IMR-90 (cell line): ENCODE results near the gene PBXIP1. TPM values are rescaled to one million over a fixed set of nuclear protein-coding genes. Genes with fewer than 3 reads are reported as not detected.

ENCODE experiments used
- ATAC-seq: fragments of 200-7000 bp; cut with Tn5 transposase; 2 replicates; pipeline ENCODE4 v1.9.1; 2020; ENCODE audit warnings: low read depth, mild to moderate bottlenecking, moderate library complexity
- BruUV-seq: library from RNA; stranded (reverse); fragments of 400-500 nt; replicated peaks from 2 replicates; lab custom pipeline; 2021; lab: Mats Ljungman, UMichigan
- CTCF ChIA-PET: fragments of 300-600 bp; formaldehyde crosslinking; extraction: SDS; loops from one replicate; lab custom pipeline; 2021; ENCODE audit warnings: antibody characterized with exemption; lab: Yijun Ruan, JAX
- POLR2A ChIA-PET: fragments of 300-600 bp; sonication (Branson Sonifier 250); formaldehyde crosslinking; loops from one replicate; lab custom pipeline; 2022; ENCODE audit warnings: antibody characterized with exemption; ENCODE audit not compliant: unreplicated experiment; lab: Charles Lee
- DNase-seq: peaks from one replicate; pipeline ENCODE4 v3.0.0; 2013
- H2AFZ ChIP-seq: replicated peaks from 2 replicates; pipeline ENCODE3; 2013; ENCODE audit warnings: low read length, mild to moderate bottlenecking; ENCODE audit not compliant: poor library complexity
- H2AK5ac ChIP-seq: 2 replicates; pipeline ENCODE4 v1.6.1; 2013; ENCODE audit warnings: low read depth, low read length, inconsistent platforms
- H2AK9ac ChIP-seq: replicated peaks from 2 replicates; pipeline ENCODE3; 2013; ENCODE audit warnings: mild to moderate bottlenecking, low read depth, low read length, moderate library complexity; ENCODE audit not compliant: poor library complexity
- H2BK120ac ChIP-seq: 2 replicates; pipeline ENCODE4 v1.6.1; 2013; ENCODE audit warnings: low read depth, low read length, inconsistent platforms
- H2BK15ac ChIP-seq: 3 replicates; pipeline ENCODE4 v1.6.1; 2013; ENCODE audit warnings: low read depth, low read length, inconsistent platforms
- H2BK20ac ChIP-seq: 2 replicates; pipeline ENCODE4 v1.6.1; 2013; ENCODE audit warnings: low read depth, mild to moderate bottlenecking, inconsistent platforms, low read length, moderate library complexity
- H2BK5ac ChIP-seq: 2 replicates; pipeline ENCODE4 v1.6.1; 2013; ENCODE audit warnings: mild to moderate bottlenecking, low read depth, low read length, inconsistent platforms; ENCODE audit not compliant: poor library complexity, severe bottlenecking
- H3K14ac ChIP-seq: replicated peaks from 2 replicates; pipeline ENCODE4 v1.6.1; 2013; ENCODE audit warnings: low read depth, low read length, inconsistent platforms
- H3K18ac ChIP-seq: 2 replicates; pipeline ENCODE4 v1.6.1; 2013; ENCODE audit warnings: low read depth, low read length, control low read depth
- H3K23ac ChIP-seq: 2 replicates; pipeline ENCODE4 v1.6.1; 2013; ENCODE audit warnings: low read depth, low read length, inconsistent platforms
- H3K27ac ChIP-seq: 2 replicates; pipeline ENCODE4 v1.5.1; 2013; ENCODE audit warnings: mild to moderate bottlenecking, control low read depth, low read length; ENCODE audit not compliant: insufficient read depth
- H3K27me3 ChIP-seq: 2 replicates; pipeline ENCODE4 v1.6.1; 2013; ENCODE audit warnings: low read length; ENCODE audit not compliant: control insufficient read depth, insufficient read depth
- H3K36me3 ChIP-seq: 2 replicates; pipeline ENCODE4 v1.6.1; 2013; ENCODE audit warnings: low read length, mixed read lengths; ENCODE audit not compliant: control insufficient read depth, insufficient read depth
- H3K4ac ChIP-seq: 2 replicates; pipeline ENCODE4 v1.6.1; 2013; ENCODE audit warnings: low read depth, low read length, inconsistent platforms
- H3K4me1 ChIP-seq: 2 replicates; pipeline ENCODE4 v1.6.1; 2013; ENCODE audit warnings: low read length, mixed read lengths; ENCODE audit not compliant: control insufficient read depth, insufficient read depth
- H3K4me2 ChIP-seq: 2 replicates; pipeline ENCODE4 v1.6.1; 2013; ENCODE audit warnings: low read depth, mild to moderate bottlenecking, control low read depth, low read length, moderate library complexity
- H3K4me3 ChIP-seq: 2 replicates; pipeline ENCODE4 v1.5.1; 2013; ENCODE audit warnings: low read depth, mild to moderate bottlenecking, control low read depth, low read length, moderate library complexity; ENCODE audit not compliant: insufficient read depth
- H3K56ac ChIP-seq: 2 replicates; pipeline ENCODE4 v1.6.1; 2013; ENCODE audit warnings: low read length, inconsistent platforms; ENCODE audit not compliant: insufficient read depth; ENCODE audit errors: extremely low read depth
- H3K79me1 ChIP-seq, 2 experiments: 2 replicates each; pipeline ENCODE4 v1.6.1; 2013; ENCODE audit warnings: low read length in 2 of 2, inconsistent platforms in 1 of 2, low read depth in 1 of 2
- H3K9ac ChIP-seq: 2 replicates; pipeline ENCODE4 v1.6.1; 2013; ENCODE audit warnings: low read depth, low read length, control low read depth
- H3K9me1 ChIP-seq: 2 replicates; pipeline ENCODE4 v1.6.1; 2013; ENCODE audit warnings: low read length, inconsistent platforms; ENCODE audit not compliant: insufficient read depth
- H3K9me3 ChIP-seq: 2 replicates; pipeline ENCODE4 v1.6.1; 2013; ENCODE audit warnings: low read length; ENCODE audit not compliant: control insufficient read depth, insufficient read depth
- H4K20me1 ChIP-seq: 2 replicates; pipeline ENCODE4 v1.6.1; 2013; ENCODE audit warnings: low read length, inconsistent platforms; ENCODE audit not compliant: insufficient read depth
- H4K5ac ChIP-seq: 2 replicates; pipeline ENCODE4 v1.6.1; 2013; ENCODE audit warnings: mild to moderate bottlenecking, low read depth, low read length, control low read depth
- H4K8ac ChIP-seq, 2 experiments: 2 replicates each; pipeline ENCODE4 v1.6.1; 2013; ENCODE audit warnings: low read depth in 2 of 2, low read length in 2 of 2, control low read depth in 1 of 2, inconsistent platforms in 1 of 2
- H4K91ac ChIP-seq: 2 replicates; pipeline ENCODE4 v1.6.1; 2013; ENCODE audit warnings: low read depth, low read length, inconsistent platforms; ENCODE audit not compliant: insufficient read depth
- CEBPB ChIP-seq: IDR thresholded peaks from 2 replicates; pipeline ENCODE4 v1.6.1; 2012; ENCODE audit warnings: low read depth, low read length, improper control_type of control experiment
- CHD1 ChIP-seq: IDR thresholded peaks from 2 replicates; pipeline ENCODE4 v1.6.1; 2012; ENCODE audit warnings: low read depth, low read length, improper control_type of control experiment
- FOS ChIP-seq: fragments of 150-350 bp; IDR thresholded peaks from 2 replicates; pipeline ENCODE4 v1.6.1; 2016; ENCODE audit warnings: low read depth, low read length
- NFE2L2 ChIP-seq: fragments of 150-350 bp; IDR thresholded peaks from 2 replicates; pipeline ENCODE4 v1.6.1; 2016; ENCODE audit warnings: low read depth, mild to moderate bottlenecking, low read length
- RAD21 ChIP-seq: IDR thresholded peaks from 2 replicates; pipeline ENCODE4 v1.6.1; 2012; ENCODE audit warnings: low read length, improper control_type of control experiment
- RCOR1 ChIP-seq: IDR thresholded peaks from 2 replicates; pipeline ENCODE4 v1.6.1; 2012; ENCODE audit warnings: mild to moderate bottlenecking, low read length, improper control_type of control experiment; ENCODE audit not compliant: insufficient replicate concordance
- WGBS, 2 experiments: methylation state at CpG; one replicate each; pipeline versions ENCODE4 v1.1.5 to v1.1.7; 2013; ENCODE audit warnings: missing lambda C conversion rate in 2 of 2; ENCODE audit not compliant: insufficient read length in 1 of 2; ENCODE audit errors: extremely low coverage in 2 of 2; 5-methylcytosine and 5-hydroxymethylcytosine counted together
- dilution Hi-C: fragments of 300-500 bp; cut with HindIII; formaldehyde crosslinking; loops from one replicate; pipeline ENCODE4 v1.14.3; 2018; ENCODE audit warnings: low sequenced_read_pairs; ENCODE audit not compliant: unreplicated experiment
- in situ Hi-C: fragments of 300-500 bp; cut with MboI; formaldehyde crosslinking; loops from 3 replicates; pipeline ENCODE4 v1.14.3; 2019; ENCODE audit warnings: low sequenced_read_pairs, inconsistent platforms, mixed read lengths
- intact Hi-C: fragments of 100-400 bp; cut with micrococcal nuclease; formaldehyde crosslinking; loops from 2 replicates; pipeline ENCODE4 v1.10.0; 2022
- polyA plus RNA-seq, 3 experiments: library from polyadenylated mRNA; depleted of rRNA; stranded (reverse); fragments of >200 nt; gene quantifications; 2 replicates each; pipeline ENCODE4 v1.2.3, GENCODE V29; 2012; ENCODE audit warnings: low replicate concordance in 1 of 3
- total RNA-seq: library from RNA; depleted of rRNA; stranded (reverse); fragments of >200 nt; gene quantifications from 2 replicates; pipeline ENCODE4 v1.2.3, GENCODE V29; 2012
- TF ChIP-seq, protein P1 (sequence below): conservative IDR thresholded peaks from 2 replicates; pipeline ENCODE4 v1.5.1; 2012; ENCODE audit warnings: mild to moderate bottlenecking, low read depth, low read length, improper control_type of control experiment
- TF ChIP-seq, protein P2 (sequence below): fragments of 150-350 bp; IDR thresholded peaks from 2 replicates; pipeline ENCODE4 v1.6.1; 2016; ENCODE audit warnings: low read depth, mild to moderate bottlenecking, low read length, moderate library complexity, borderline replicate concordance

PBXIP1 gene
- total and polyA plus RNA-seq, 2 of the 4 experiments (the other 2 are of a cell fraction) = 28.3 to 44.2 TPM

- intact Hi-C loops (no loop called here), dilution Hi-C loops (no loop called here), in situ Hi-C loops (no loop called here)
- H4K5ac ChIP-seq = no peak overlapping the region
- CTCF ChIA-PET = no interaction called here
- H2BK20ac ChIP-seq = no peak overlapping the region
- POLR2A ChIA-PET = no interaction called here
- H2AK5ac ChIP-seq = no peak overlapping the region
- H2BK15ac ChIP-seq = no peak overlapping the region
- no peak overlapping the region for H3K56ac ChIP-seq
- WGBS, 2 experiments = 90% methylated on average over 5 of the region's 17 CpGs; no CpG with 5 or more reads in 1 of the 2 experiments
- H2AK9ac ChIP-seq = no peak overlapping the region
- H2BK120ac ChIP-seq = no peak overlapping the region
- no peak overlapping the region for H4K91ac ChIP-seq
- no peaks in the 10 kb centered on the region for H3K9me3 ChIP-seq
- H3K36me3 ChIP-seq = peaks cover 28% of the 10 kb centered on the region
- ATAC-seq = no peak
- H2AFZ ChIP-seq = no peak overlapping the region
- no peak overlapping the region for H3K23ac ChIP-seq
- H2BK5ac ChIP-seq = no peak overlapping the region
- peaks cover 26 to 63% of the 10 kb centered on the region in 2 experiments for H3K79me1 ChIP-seq
- peaks cover 3% of the 10 kb centered on the region for H3K4me1 ChIP-seq
- H3K4ac ChIP-seq = no peak overlapping the region
- no peak overlapping the region for H3K18ac ChIP-seq
- H3K9me1 ChIP-seq = peaks cover 10% of the 10 kb centered on the region
- no TSS peak for BruUV-seq
- no peak overlapping the region for H3K4me2 ChIP-seq
- H3K27me3 ChIP-seq = no peaks in the 10 kb centered on the region
- TF ChIP-seq NFE2L2 = no peak
- no peak for TF ChIP-seq CHD1
- TF ChIP-seq, protein P1, sequence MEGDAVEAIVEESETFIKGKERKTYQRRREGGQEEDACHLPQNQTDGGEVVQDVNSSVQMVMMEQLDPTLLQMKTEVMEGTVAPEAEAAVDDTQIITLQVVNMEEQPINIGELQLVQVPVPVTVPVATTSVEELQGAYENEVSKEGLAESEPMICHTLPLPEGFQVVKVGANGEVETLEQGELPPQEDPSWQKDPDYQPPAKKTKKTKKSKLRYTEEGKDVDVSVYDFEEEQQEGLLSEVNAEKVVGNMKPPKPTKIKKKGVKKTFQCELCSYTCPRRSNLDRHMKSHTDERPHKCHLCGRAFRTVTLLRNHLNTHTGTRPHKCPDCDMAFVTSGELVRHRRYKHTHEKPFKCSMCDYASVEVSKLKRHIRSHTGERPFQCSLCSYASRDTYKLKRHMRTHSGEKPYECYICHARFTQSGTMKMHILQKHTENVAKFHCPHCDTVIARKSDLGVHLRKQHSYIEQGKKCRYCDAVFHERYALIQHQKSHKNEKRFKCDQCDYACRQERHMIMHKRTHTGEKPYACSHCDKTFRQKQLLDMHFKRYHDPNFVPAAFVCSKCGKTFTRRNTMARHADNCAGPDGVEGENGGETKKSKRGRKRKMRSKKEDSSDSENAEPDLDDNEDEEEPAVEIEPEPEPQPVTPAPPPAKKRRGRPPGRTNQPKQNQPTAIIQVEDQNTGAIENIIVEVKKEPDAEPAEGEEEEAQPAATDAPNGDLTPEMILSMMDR = no peak
- no peak for TF ChIP-seq FOS
- TF ChIP-seq CEBPB = no peak
- TF ChIP-seq RAD21 = no peak
- TF ChIP-seq, protein P2, sequence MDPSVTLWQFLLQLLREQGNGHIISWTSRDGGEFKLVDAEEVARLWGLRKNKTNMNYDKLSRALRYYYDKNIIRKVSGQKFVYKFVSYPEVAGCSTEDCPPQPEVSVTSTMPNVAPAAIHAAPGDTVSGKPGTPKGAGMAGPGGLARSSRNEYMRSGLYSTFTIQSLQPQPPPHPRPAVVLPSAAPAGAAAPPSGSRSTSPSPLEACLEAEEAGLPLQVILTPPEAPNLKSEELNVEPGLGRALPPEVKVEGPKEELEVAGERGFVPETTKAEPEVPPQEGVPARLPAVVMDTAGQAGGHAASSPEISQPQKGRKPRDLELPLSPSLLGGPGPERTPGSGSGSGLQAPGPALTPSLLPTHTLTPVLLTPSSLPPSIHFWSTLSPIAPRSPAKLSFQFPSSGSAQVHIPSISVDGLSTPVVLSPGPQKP = no peak
- no peak for TF ChIP-seq RCOR1
- no peak overlapping the region for H3K14ac ChIP-seq
- no peak overlapping the region for H3K9ac ChIP-seq
- H4K20me1 ChIP-seq = peaks cover 12% of the 10 kb centered on the region; the same call in 1 of the 2 replicates
- H3K27ac ChIP-seq = no peak overlapping the region
- H3K4me3 ChIP-seq = no peak overlapping the region
- no peak for DNase-seq
- no peak overlapping the region for H4K8ac ChIP-seq
Observed at GRCh38 chr1:154988058-154988954, 32.4 kb upstream of the PBXIP1 start.
